NCI-H748 (cell line): Measurements from ENCODE around the gene ACOXL.
A peak's percentile ranks its signal among the peaks of the same experiment; 100 is the strongest.
"Not testable (repeated sequence)": the region's sequence is repeated elsewhere in the genome, so short reads cannot be mapped to it uniquely, and the experiment has no call there.

Source experiments
- DNase-seq: peaks from one replicate; lab custom pipeline; 2025; ENCODE audit not compliant: unreplicated experiment; lab: John Stamatoyannopoulos, UW

The ACOXL gene

GRCh38 chr2:110732422-110733413 is at the start of gene ACOXL:
Gene ACOXL (plus strand): TSS chr2:110732573. CDS start chr2:110768390, 35,817 bp downstream.
- DNase-seq, result peak; percentile 56

- no peak for DNase-seq
These were observed 49.5 kb upstream of the ACOXL start for GRCh38 chr2:110682872-110683271.

GRCh38 chr2:110687775-110688484 is 44.4 kb upstream of the ACOXL start:
- DNase-seq, result not testable (repeated sequence)

GRCh38 chr2:110688594-110689091 is 43.7 kb upstream of the ACOXL start:
- DNase-seq, result no peak

GRCh38 chr2:110690083-110690965 is 42.0 kb upstream of the ACOXL start:
- DNase-seq, result no peak

GRCh38 chr2:110691612-110692258 is 40.6 kb upstream of the ACOXL start:
- no peak for DNase-seq

- DNase-seq, result not testable (repeated sequence)
These were observed 37.1 kb upstream of the ACOXL start for GRCh38 chr2:110695146-110695898.

GRCh38 chr2:110698253-110698652 is 34.1 kb upstream of the ACOXL start:
- not testable (repeated sequence) for DNase-seq

GRCh38 chr2:110702514-110703380 is 29.6 kb upstream of the ACOXL start:
- DNase-seq, result no peak

GRCh38 chr2:110707386-110707965 is 24.9 kb upstream of the ACOXL start:
- DNase-seq, result no peak

GRCh38 chr2:110708455-110708854 is 23.9 kb upstream of the ACOXL start:
- DNase-seq, result no peak

GRCh38 chr2:110712737-110713136 is 19.6 kb upstream of the ACOXL start:
- DNase-seq, result no peak

GRCh38 chr2:110713513-110714362 is 18.6 kb upstream of the ACOXL start:
- DNase-seq, result no peak

GRCh38 chr2:110714452-110715224 is 17.7 kb upstream of the ACOXL start:
- no peak for DNase-seq

- DNase-seq, result no peak
These were observed 15.3 kb upstream of the ACOXL start for GRCh38 chr2:110716959-110717645.

GRCh38 chr2:110717734-110718133 is 14.6 kb upstream of the ACOXL start:
- DNase-seq, result no peak
